ENCODE measurements around the gene GABBR1.

GABBR1 gene

DNA sequence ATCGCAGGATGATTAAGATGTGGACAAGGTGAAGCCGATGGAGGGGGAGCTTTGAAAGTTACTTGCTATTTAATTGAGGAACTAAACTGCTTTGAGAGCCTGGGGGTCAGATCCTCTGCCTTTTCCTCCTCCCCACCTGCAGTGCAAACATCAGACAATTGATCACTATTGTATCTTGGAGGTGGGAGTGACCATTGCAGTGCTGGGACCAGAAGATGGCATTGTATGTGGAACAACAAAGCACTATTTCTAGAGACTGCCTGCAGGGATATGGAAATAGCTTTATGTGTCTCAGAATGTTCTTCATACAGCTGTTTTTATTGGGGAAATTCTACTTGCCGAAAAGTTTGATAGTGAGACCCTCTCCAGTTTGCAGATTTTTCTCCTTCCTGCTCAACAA, 28.1 kb upstream of the GABBR1 start:
- DNase-seq = no peak
- no peak overlapping the region for H3K4me3 ChIP-seq (ENCODE audit: low read depth, low read length)
- H3K36me3 ChIP-seq (replicated peaks) = no peaks in the 10 kb centered on the region
- TF ChIP-seq, protein P1, sequence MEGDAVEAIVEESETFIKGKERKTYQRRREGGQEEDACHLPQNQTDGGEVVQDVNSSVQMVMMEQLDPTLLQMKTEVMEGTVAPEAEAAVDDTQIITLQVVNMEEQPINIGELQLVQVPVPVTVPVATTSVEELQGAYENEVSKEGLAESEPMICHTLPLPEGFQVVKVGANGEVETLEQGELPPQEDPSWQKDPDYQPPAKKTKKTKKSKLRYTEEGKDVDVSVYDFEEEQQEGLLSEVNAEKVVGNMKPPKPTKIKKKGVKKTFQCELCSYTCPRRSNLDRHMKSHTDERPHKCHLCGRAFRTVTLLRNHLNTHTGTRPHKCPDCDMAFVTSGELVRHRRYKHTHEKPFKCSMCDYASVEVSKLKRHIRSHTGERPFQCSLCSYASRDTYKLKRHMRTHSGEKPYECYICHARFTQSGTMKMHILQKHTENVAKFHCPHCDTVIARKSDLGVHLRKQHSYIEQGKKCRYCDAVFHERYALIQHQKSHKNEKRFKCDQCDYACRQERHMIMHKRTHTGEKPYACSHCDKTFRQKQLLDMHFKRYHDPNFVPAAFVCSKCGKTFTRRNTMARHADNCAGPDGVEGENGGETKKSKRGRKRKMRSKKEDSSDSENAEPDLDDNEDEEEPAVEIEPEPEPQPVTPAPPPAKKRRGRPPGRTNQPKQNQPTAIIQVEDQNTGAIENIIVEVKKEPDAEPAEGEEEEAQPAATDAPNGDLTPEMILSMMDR (IDR thresholded peaks at IDR 0.05; ENCODE audit: low read depth, low read length, missing control alignments) = no peak
- in situ Hi-C loops (cut with HindIII; ENCODE audit: low pct_ligation_motif_present, low sequenced_read_pairs) = no loop called here
- no peak overlapping the region for H3K27ac ChIP-seq
- H3K27me3 ChIP-seq (replicated peaks) = peaks cover 4% of the 10 kb centered on the region

GRCh38 chr6:29656798-29657197, 23.8 kb upstream of the GABBR1 start, which contains the start of gene MOG:
Gene MOG (plus strand): TSS chr6:29657092. CDS start chr6:29657210, 118 bp downstream.
- TF ChIP-seq, protein P1 (IDR thresholded peaks at IDR 0.05; ENCODE audit: low read depth, low read length, missing control alignments) = no peak
- Histone ChIP-seq H3K36me3 (replicated peaks) (no peaks in the 10 kb centered on the region), H3K27me3 (replicated peaks) (peaks cover 4% of the 10 kb centered on the region), H3K4me3 (ENCODE audit: low read depth, low read length) (no peak within 1 kb of the TSS), H3K27ac (no peak within 1 kb of the TSS)
- no peak for DNase-seq
- in situ Hi-C loops (cut with HindIII; ENCODE audit: low pct_ligation_motif_present, low sequenced_read_pairs) = no loop called here

DNA sequence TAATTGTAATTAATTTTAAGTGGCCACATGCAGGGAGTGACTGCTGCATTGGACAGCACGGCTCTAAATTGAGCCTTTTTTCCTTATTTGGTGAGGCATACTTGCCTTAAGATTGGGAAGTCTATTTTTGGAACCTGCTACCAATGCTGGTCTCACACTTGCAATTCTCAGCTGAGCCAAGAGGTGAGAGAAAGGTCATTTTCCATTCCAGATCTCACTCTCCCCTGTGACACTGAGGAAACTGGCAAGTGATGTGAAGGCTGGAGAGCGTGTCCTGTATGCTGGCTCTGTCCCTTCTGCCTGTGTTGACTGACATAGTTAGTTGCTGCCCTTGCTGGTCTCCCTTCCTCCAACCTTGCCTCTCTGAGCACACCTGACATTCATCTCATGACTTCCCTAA, 23.2 kb upstream of the GABBR1 start:
- in situ Hi-C loops (cut with HindIII; ENCODE audit: low pct_ligation_motif_present, low sequenced_read_pairs) = no loop called here
- Histone ChIP-seq H3K27me3 (replicated peaks) (peaks cover 4% of the 10 kb centered on the region), H3K27ac (no peak overlapping the region), H3K36me3 (replicated peaks) (no peaks in the 10 kb centered on the region), H3K4me3 (ENCODE audit: low read depth, low read length) (no peak overlapping the region)
- TF ChIP-seq, protein P1 (IDR thresholded peaks at IDR 0.05; ENCODE audit: low read depth, low read length, missing control alignments) = no peak
- no peak for DNase-seq

DNA sequence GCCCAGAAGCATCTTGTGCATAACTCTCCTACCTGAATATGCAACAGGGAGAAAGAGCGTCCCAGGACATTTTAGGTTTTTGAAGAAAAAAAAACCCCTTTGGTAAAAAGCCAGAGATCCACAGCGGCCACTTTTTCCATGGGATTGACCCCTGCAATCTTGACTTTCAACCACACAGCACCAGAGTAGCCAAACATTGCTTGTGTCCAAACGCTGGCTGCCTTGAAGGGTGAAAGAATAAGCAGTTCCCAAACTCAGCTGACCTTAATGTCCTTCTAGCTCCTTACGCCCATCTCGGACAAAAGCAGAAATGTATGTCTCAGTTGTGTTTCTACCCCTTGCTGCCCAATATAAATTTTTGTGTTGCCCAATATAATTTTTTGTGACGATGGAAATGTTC, 22.7 kb upstream of the GABBR1 start:
- H3K27ac ChIP-seq = no peak overlapping the region
- DNase-seq = no peak
- TF ChIP-seq, protein P1 (IDR thresholded peaks at IDR 0.05; ENCODE audit: low read depth, low read length, missing control alignments) = no peak
- in situ Hi-C loops (cut with HindIII; ENCODE audit: low pct_ligation_motif_present, low sequenced_read_pairs) = no loop called here
- H3K36me3 ChIP-seq (replicated peaks) = no peaks in the 10 kb centered on the region
- H3K27me3 ChIP-seq (replicated peaks) = peaks cover 4% of the 10 kb centered on the region
- H3K4me3 ChIP-seq (ENCODE audit: low read depth, low read length) = no peak overlapping the region

- Histone ChIP-seq H3K36me3 (replicated peaks) (no peaks in the 10 kb centered on the region), H3K27me3 (replicated peaks) (peaks cover 4% of the 10 kb centered on the region), H3K4me3 (ENCODE audit: low read depth, low read length) (no peak overlapping the region), H3K27ac (no peak overlapping the region)
- in situ Hi-C loops (cut with HindIII; ENCODE audit: low pct_ligation_motif_present, low sequenced_read_pairs) = no loop called here
- DNase-seq = peak; percentile 54
- TF ChIP-seq, protein P1 (IDR thresholded peaks at IDR 0.05; ENCODE audit: low read depth, low read length, missing control alignments) = peak; percentile 80
These were observed 20.6 kb upstream of the GABBR1 start for GRCh38 chr6:29653452-29654038.

DNA sequence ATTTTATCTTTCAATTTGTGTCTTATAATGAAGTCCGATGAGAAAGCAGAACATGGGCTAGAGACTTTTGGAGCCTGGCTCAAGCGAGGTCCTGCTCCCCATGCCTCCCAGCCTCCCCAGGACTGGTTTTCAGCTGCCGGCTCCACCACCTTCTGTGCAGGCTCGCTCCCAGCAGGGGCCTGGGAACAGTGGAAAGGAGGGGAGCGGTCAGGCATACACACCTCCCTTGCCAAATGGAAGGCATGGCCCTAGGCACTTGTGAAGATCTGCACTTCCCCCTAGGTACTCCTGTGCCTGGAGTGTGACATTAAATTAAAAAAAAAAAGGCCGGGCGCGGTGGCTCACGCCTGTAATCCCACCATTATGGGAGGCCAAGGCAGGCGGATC, 19.2 kb upstream of the GABBR1 start:
- TF ChIP-seq, protein P1 (IDR thresholded peaks at IDR 0.05; ENCODE audit: low read depth, low read length, missing control alignments) = no peak
- no peak overlapping the region for H3K4me3 ChIP-seq (ENCODE audit: low read depth, low read length)

More for the DNA sequence above, 19.2 kb upstream of the GABBR1 start:
- no peaks in the 10 kb centered on the region for H3K36me3 ChIP-seq (replicated peaks)
- H3K27ac ChIP-seq = no peak overlapping the region
- in situ Hi-C loops (cut with HindIII; ENCODE audit: low pct_ligation_motif_present, low sequenced_read_pairs) = no loop called here
- no peak for DNase-seq
- H3K27me3 ChIP-seq (replicated peaks) = peaks cover 4% of the 10 kb centered on the region
